Mesenteric fat pad (tissue), 1 donor: ENCODE results near the gene PAGE2. TPM values are rescaled to one million over a fixed set of nuclear protein-coding genes. Genes with fewer than 3 reads are reported as not detected.
"Not testable (repeated sequence)": the region's sequence is repeated elsewhere in the genome, so short reads cannot be mapped to it uniquely, and the experiment has no call there.

Experiments used
- DNase-seq: peaks from one replicate; pipeline ENCODE4 v3.0.0-alpha.2; 2020; ENCODE audit warnings: low spot score
- long read RNA-seq: library from polyadenylated mRNA; unstranded; transcript quantifications from one replicate; pipeline ENCODE4 v2.0.0, GENCODE V29; 2020
- total RNA-seq: library from RNA; stranded (reverse); fragmentation: NEBNext Ultra II Directional; extraction: Animal tissue kit (Norgen Biotek cat#: 25700); gene quantifications from one replicate; pipeline ENCODE4 v1.2.1, GENCODE V29; 2021
- donor health status: DM: yes; HTN: yes; CAD: no.

The PAGE2 gene, protein sequence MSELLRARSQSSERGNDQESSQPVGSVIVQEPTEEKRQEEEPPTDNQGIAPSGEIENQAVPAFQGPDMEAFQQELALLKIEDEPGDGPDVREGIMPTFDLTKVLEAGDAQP
- not detected for total RNA-seq
- long read RNA-seq: 0 reads

GRCh38 chrX:55088795-55089489 lies at the start of gene PAGE2:
Gene PAGE2 (plus strand): TSS chrX:55089018. CDS start chrX:55090021, 1,003 bp downstream.
- no peak for DNase-seq

GRCh38 chrX:55039471-55039870 lies 49.3 kb upstream of the PAGE2 start:
- DNase-seq: no peak

- DNase-seq: no peak
Observed at GRCh38 chrX:55041514-55041913, 47.3 kb upstream of the PAGE2 start.

DNA sequence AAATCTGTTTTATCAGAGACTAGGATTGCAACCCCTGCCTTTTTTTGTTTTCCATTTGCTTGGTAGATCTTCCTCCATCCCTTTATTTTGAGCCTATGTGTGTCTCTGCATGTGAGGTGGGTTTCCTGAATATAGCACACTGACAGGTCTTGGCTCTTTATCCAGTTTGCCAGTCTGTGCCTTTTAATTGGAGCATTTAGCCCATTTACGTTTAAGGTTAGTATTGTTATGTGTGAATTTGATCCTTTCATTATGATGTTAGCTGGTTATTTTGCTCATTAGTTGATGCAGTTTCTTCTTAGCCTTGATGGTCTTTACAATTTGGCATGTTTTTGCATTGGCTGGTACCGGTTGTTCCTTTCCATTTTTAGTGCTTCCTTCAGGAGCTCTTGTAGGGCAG lies 38.2 kb upstream of the PAGE2 start:
- not testable (repeated sequence) for DNase-seq

DNA sequence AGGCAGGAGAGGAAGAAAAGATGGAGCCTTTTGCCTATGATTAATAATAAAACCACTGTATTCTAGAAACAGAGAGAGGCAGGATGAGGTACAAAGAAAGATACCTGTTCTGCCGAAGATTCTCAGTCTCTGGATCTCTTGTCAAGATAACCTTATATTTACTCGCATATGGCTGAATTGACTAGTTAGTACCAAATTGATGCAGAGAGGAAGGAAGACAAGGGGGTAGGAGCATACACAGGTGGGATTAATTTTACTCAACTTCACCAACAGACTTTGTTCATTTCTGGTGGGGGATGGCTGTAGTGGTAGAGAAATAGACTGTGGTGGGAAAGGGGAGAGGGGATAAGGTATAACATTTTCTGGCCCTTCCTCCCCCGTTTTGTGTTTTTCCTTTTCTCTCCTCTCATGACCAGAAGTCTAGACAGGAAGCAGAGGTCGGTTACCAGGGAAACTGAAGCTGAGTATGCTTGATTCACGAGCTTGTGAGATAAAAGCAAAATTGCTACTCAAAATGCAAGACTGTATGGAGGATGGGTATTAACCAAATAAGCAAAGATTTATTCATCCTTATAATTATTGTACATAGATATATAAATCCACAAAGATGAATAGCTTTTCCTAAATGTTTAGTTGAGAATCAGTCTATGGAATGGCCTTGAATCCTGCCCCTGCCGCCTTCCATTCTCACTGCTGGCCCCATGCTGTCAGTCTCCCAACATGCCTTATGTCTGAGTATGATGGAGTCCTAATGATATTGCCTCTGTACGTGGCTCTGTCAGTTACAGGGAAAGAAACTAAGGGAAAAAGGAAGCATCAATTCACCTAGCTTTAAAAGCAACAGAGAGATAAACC lies 31.8 kb upstream of the PAGE2 start:
- DNase-seq: no peak

DNA sequence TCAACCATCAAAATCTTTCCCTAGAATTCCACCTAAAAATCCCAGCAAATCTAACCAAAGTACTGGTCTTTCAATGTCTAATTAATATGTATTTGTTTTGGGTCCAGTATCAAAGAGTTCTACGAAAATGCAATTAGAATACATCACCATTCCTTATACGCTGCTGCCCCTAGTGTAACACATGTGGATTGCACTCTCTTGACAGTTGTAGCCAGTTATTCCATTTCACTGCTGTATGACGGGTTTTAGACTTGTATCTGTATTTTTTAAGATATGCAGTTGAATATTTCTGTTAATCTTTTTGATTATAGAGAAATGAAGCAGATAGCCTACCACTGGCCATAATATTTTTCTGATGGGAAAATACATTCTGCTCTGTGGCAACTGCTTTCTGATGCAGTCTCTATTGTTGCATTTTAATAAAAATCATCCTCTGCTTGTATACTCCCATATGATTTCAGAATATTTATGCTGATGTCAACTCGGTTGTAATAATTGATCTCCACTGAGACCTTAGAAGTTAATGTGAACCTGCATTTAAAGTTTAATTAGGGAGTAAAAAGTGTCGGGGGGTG lies 31.1 kb upstream of the PAGE2 start:
- no peak for DNase-seq

- DNase-seq: not testable (repeated sequence)
Observed at GRCh38 chrX:55067180-55067579, 21.6 kb upstream of the PAGE2 start.

DNA sequence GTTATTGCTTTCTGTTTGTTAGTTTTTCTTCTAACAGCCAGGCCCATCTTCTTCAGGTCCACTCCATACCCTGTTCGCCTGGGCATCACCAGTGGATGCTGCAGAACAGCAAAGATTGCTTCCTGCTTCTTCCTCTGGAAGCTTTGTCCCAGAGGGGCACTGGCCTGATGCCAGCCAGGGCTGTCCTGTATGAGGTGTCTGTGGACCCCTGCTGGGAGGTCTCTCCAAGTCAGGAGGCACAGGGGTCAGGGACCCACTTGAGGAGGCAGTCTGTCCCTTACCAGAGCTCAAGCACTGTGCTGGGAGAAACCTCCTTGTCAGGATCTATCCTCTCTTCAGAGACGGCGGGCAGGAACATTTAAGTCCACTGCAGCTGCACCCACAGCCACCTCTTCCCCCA lies 16.5 kb upstream of the PAGE2 start:
- no peak for DNase-seq

- no peak for DNase-seq
Observed at GRCh38 chrX:55074851-55075467, 13.9 kb upstream of the PAGE2 start, which contains the start of gene PAGE2B. Gene PAGE2B (plus strand): TSS chrX:55075030. CDS start chrX:55076042, 1,012 bp downstream.

GRCh38 chrX:55098691-55099090 lies 9.9 kb downstream of the PAGE2 start:
- no peak for DNase-seq

DNA sequence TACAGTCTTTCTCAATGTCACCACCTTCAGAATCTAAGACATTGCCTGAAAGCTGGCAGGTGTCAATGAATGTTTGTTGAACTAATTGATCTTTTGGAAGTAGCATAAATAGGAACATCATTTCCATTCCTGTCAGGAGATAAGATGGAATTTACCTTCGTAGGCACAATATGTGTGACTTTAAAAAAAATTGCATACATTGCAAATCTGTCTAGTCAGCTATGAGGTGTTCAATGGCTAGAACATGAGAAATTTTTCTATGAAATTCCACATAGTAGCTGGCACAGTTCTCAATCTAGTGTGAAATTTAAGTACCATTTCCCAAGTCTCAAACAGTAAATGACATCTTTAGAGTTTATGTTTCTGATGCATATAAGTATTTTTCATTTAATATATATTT lies 10.3 kb downstream of the PAGE2 start:
- DNase-seq: no peak

GRCh38 chrX:55102754-55103153 lies 13.9 kb downstream of the PAGE2 start:
- no peak for DNase-seq

GRCh38 chrX:55107262-55107661 lies 18.4 kb downstream of the PAGE2 start:
- DNase-seq: no peak

DNA sequence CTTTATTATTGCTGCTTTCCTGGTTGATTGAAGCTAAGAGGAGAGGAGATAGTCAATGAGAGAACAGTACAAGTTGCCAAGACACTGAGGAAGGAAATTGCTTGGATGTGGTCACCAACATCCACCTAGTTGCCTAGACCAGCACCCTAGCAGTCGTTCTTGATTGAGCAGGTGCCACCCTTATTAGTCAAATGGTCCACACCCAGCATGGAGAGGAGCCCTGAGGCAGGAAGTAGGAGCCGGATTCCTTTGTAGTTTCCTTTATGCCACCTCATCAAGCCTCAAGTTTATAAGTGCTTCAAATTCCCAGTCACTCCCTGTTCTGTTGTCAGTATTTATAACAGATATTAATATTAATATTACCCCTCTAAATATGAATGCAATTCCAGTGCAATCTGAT lies 19.1 kb downstream of the PAGE2 start:
- DNase-seq: no peak

DNA sequence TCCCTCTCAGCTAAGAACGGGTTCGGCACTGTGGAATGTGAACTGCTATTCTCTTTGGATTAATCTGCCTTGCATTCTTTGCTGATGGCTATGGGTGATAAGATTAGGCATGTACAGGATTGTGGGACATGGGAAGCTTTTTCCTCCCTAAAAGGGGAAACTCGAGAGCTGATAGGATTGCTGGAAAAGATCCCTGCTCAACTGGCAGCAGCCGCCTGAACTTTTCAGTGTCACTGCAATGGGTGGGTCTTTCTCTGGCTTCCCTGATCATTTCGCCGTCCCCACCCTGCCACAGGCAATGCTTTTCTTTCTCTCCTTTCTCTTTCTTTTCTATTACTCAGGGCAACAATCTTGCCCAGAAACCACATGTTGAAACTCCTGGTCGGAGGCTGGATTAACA lies 20.5 kb downstream of the PAGE2 start:
- DNase-seq: no peak

- DNase-seq: no peak
Observed at GRCh38 chrX:55111578-55112254, 22.9 kb downstream of the PAGE2 start.

DNA sequence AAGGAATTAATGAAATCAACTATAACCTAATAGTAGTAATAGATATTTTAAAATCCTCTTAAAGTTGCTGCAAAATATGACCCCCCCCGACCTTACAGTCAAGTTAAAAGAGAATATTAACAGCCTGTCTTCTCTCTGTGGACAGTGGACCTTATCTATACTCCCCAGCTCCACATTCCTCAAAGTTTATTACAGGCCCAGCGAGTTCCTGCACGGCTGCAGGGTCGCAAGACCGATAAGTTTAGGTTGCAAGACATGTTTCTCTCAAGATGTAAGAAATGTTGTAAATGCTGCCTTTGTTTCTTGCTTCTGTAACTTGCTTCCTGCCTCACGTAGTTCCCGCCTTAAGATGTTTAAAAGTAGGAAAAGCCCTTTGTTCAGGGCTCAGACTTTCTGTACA lies 27.8 kb downstream of the PAGE2 start:
- not testable (repeated sequence) for DNase-seq

- DNase-seq: no peak
Observed at GRCh38 chrX:55118574-55118973, 29.8 kb downstream of the PAGE2 start.

DNA sequence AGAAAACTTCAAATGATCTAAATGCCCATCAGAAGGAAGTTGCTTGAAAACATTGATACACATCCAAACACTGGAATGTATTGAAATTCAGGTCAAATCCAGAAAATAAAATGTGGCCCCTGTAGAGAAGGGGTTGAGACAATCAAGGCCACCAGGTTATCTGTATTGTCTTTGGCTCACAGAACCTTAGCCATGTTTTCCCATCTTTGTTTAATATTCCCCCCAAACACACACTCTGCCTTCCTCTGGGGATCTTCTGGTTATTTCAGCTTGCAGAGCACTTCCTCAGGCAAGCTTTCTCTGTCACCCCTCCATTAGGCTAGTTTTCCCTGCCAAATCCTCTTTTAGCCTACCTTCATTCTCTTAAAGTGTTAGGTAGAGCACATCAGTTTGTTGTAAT lies 30.5 kb downstream of the PAGE2 start:
- DNase-seq: no peak

DNA sequence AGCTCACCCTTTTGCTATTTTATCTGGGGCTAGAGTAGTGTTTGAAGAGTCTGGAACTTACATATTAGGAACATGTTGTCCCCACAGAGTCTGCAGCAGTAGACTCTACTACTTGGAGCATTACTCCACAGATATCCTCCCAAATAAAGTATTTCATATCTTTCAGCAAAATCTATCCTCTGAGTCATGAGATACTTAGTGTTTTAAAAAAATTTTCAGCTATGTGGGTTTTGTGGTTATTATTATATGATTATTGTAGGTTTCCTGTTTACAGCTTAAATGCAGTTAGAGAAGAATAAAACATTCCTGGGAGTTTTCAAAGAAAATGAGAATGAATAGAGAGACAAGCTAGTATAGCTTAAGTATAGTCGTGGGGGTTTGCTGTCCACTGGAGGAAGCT lies 30.9 kb downstream of the PAGE2 start:
- DNase-seq: no peak
